Activated naive CD4-positive, alpha-beta T cell treated with anti-CD3 and anti-CD28 coated beads for 36 hours (primary cell): Measurements from ENCODE around the gene SNAPIN. TPM values are rescaled to one million over a fixed set of nuclear protein-coding genes. Genes with fewer than 3 reads are reported as not detected.

Experiments used
- CTCF ChIA-PET: fragments of 350-600 bp; sonication (Branson Sonifier 250); formaldehyde crosslinking; loops from one replicate; lab custom pipeline; 2021; ENCODE audit warnings: antibody characterized with exemption; lab: Charles Lee
- DNase-seq: peaks from one replicate; pipeline ENCODE4 v3.0.0-alpha.2; 2020
- H3K27ac Mint-ChIP-seq: one replicate; pipeline ENCODE4 v1.8.0; 2021; ENCODE audit warnings: mild to moderate bottlenecking, mixed read lengths
- H3K27me3 Mint-ChIP-seq: one replicate; pipeline ENCODE4 v1.8.0; 2021; ENCODE audit warnings: low read depth, mixed read lengths
- H3K36me3 Mint-ChIP-seq: one replicate; pipeline ENCODE4 v1.8.0; 2021; ENCODE audit warnings: low read depth, mixed read lengths
- H3K4me1 Mint-ChIP-seq: one replicate; pipeline ENCODE4 v1.8.0; 2021; ENCODE audit warnings: low read depth, mixed read lengths
- H3K4me3 Mint-ChIP-seq: one replicate; pipeline ENCODE4 v1.8.0; 2021; ENCODE audit warnings: mild to moderate bottlenecking, moderate library complexity, mixed read lengths
- H3K9me3 Mint-ChIP-seq: one replicate; pipeline ENCODE4 v1.8.0; 2021; ENCODE audit warnings: mixed read lengths
- intact Hi-C: fragments of 100-400 bp; cut with micrococcal nuclease; formaldehyde crosslinking; loops from one replicate; pipeline ENCODE4 v1.15.1; 2023
- total RNA-seq, 2 experiments: library from RNA; stranded (reverse); gene quantifications; one replicate each; pipeline ENCODE4 v1.2.3, GENCODE V29; 2021

SNAPIN gene
- total RNA-seq, result 10 to 100 TPM; 24.4 to 26.2 TPM

- peak; percentile 95 for DNase-seq
- Mint-ChIP-seq H3K4me3 (peak within 1 kb of the TSS; percentile 97), H3K4me1 (peaks cover 15% of the 10 kb centered on the region), H3K9me3 (no peaks in the 10 kb centered on the region), H3K27me3 (no peaks in the 10 kb centered on the region), H3K27ac (peak within 1 kb of the TSS; percentile 94), H3K36me3 (peaks cover 20% of the 10 kb centered on the region)
- intact Hi-C loops, result loop anchor here (1.0 to 5.0 kb wide), 4 partner anchors 13 to 319 kb away; partner anchors contain the start of genes CHTOP and JTB
- CTCF ChIA-PET, result interaction anchor here (0.5 to 1.2 kb wide), 3 partner anchors 19 to 319 kb away, joined by 3 read pairs; partner anchors contain the start of gene JTB
These were observed at the start of gene SNAPIN for GRCh38 chr1:153658400-153659174. Gene SNAPIN (plus strand): TSS chr1:153658703. CDS start chr1:153658744, 41 bp downstream.

GRCh38 chr1:153608742-153609584, 49.5 kb upstream of the SNAPIN start:
- Mint-ChIP-seq H3K27ac (no peak overlapping the region), H3K27me3 (no peaks in the 10 kb centered on the region), H3K4me3 (no peak overlapping the region), H3K4me1 (no peaks in the 10 kb centered on the region), H3K9me3 (no peaks in the 10 kb centered on the region), H3K36me3 (no peaks in the 10 kb centered on the region)
- CTCF ChIA-PET, result interaction anchor here (0.6 kb wide), 1 partner anchor 90 kb away, joined by 4 read pairs; no protein-coding TSS in a partner anchor
- intact Hi-C loops, result no loop called here
- DNase-seq, result no peak

GRCh38 chr1:153609585-153609907, 49.0 kb upstream of the SNAPIN start:
- intact Hi-C loops, result no loop called here
- Mint-ChIP-seq H3K27me3 (no peaks in the 10 kb centered on the region), H3K4me1 (no peaks in the 10 kb centered on the region), H3K36me3 (no peaks in the 10 kb centered on the region), H3K27ac (no peak overlapping the region), H3K9me3 (no peaks in the 10 kb centered on the region), H3K4me3 (no peak overlapping the region)
- CTCF ChIA-PET, result interaction anchor here (0.6 kb wide), 1 partner anchor 90 kb away, joined by 4 read pairs; no protein-coding TSS in a partner anchor
- no peak for DNase-seq

DNA sequence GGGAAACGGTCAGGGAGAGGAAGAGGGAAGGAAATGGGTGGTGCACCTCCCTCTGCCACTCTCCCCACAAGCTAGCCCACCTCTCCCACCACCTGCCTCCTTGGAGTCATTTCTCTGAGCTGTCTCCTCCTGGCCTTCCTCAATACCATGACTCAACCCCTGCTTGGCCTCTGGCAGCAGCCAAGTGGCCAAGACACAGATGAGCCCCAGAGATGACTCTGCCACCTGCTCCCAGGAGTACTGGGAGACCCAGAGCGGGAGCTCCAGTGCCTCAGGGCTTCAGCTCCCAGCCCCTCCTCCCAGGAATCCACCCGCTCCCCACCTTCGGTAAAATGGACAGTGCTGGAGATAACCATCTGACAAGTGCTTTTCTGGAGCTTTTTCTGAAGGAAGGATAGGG, 48.2 kb upstream of the SNAPIN start:
- DNase-seq, result no peak
- no peaks in the 10 kb centered on the region for H3K27me3 Mint-ChIP-seq
- CTCF ChIA-PET, result no interaction called here
- no peak overlapping the region for H3K27ac Mint-ChIP-seq
- no peaks in the 10 kb centered on the region for H3K9me3 Mint-ChIP-seq
- intact Hi-C loops, result no loop called here
- H3K4me1 Mint-ChIP-seq, result no peaks in the 10 kb centered on the region
- H3K4me3 Mint-ChIP-seq, result no peak overlapping the region
- H3K36me3 Mint-ChIP-seq, result no peaks in the 10 kb centered on the region

DNA sequence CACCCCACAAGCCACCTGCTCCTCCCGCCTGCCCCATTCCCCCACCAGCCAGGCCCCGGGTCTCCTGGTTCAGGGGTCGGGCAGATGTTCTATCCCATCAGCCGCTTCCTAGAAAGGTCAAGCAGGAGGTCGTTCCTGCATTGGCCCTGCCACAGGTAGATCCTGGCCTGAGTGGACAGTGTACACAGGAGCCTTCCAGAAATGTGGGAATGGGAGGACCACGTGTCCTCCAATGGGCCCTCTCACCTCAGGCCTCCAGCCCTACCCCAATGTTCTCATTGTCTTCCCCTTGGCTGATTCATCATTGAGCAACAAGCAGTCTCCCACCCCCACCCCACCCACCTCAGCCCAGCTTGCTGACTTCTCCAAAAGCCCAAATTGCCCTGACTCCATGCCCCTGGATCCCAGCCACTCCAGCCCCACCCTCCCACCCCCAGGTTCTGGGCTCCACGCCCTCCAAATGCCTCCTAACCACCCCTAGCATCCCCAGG, 47.6 kb upstream of the SNAPIN start:
- H3K4me1 Mint-ChIP-seq, result no peaks in the 10 kb centered on the region
- no peak overlapping the region for H3K4me3 Mint-ChIP-seq
- intact Hi-C loops, result no loop called here
- no peaks in the 10 kb centered on the region for H3K36me3 Mint-ChIP-seq
- H3K27me3 Mint-ChIP-seq, result no peaks in the 10 kb centered on the region
- CTCF ChIA-PET, result no interaction called here
- no peak overlapping the region for H3K27ac Mint-ChIP-seq
- H3K9me3 Mint-ChIP-seq, result no peaks in the 10 kb centered on the region
- no peak for DNase-seq

- CTCF ChIA-PET, result no interaction called here
- no peaks in the 10 kb centered on the region for H3K9me3 Mint-ChIP-seq
- no peak overlapping the region for H3K4me3 Mint-ChIP-seq
- no peak overlapping the region for H3K27ac Mint-ChIP-seq
- H3K4me1 Mint-ChIP-seq, result no peaks in the 10 kb centered on the region
- no peaks in the 10 kb centered on the region for H3K36me3 Mint-ChIP-seq
- no peak for DNase-seq
- no peaks in the 10 kb centered on the region for H3K27me3 Mint-ChIP-seq
- intact Hi-C loops, result no loop called here
These were observed 47.1 kb upstream of the SNAPIN start for GRCh38 chr1:153611356-153611755.

DNA sequence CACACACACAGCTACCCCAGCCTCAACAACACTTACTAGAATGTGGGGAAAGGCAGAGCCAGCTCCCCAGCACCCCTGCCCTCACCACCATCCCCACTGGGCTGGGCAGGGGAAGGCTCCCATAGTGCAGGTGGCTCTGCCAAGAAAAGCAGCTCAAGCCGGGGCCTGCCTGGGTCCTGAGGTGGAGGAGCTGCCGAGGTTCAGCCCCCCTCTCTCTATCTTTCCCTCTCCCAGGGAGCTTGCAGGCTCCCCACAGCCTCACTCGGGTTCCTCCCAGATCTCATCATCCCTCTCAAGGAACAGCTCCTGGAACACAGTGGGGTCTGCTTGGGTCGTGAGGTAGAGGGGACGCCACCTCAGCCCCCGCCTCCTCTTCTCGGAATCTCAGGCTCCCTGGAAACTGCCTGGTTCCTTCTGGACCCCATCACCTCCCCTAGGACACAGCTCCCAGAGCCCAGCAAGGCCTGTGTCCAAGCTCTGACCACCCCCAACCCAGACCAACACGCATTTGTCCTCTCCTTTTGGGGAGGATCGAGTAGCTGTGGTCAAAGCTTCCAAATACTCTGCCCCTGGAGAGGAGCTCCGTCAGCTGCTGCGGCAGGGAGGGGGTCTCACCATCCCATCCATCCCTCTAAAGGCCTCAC, 46.3 kb upstream of the SNAPIN start:
- Mint-ChIP-seq H3K4me1 (no peaks in the 10 kb centered on the region), H3K27ac (no peak overlapping the region), H3K27me3 (no peaks in the 10 kb centered on the region), H3K4me3 (no peak overlapping the region), H3K9me3 (no peaks in the 10 kb centered on the region), H3K36me3 (no peaks in the 10 kb centered on the region)
- CTCF ChIA-PET, result interaction anchor here (1.0 kb wide), 1 partner anchor 10 kb away, joined by 5 read pairs; no protein-coding TSS in a partner anchor
- intact Hi-C loops, result no loop called here
- no peak for DNase-seq

- DNase-seq, result no peak
- no peak within 1 kb of the TSS for H3K4me3 Mint-ChIP-seq
- CTCF ChIA-PET, result interaction anchor here (1.0 to 1.7 kb wide), 2 partner anchors 9 to 35 kb away, joined by 5 read pairs; no protein-coding TSS in a partner anchor
- no peaks in the 10 kb centered on the region for H3K9me3 Mint-ChIP-seq
- peaks cover 1% of the 10 kb centered on the region for H3K4me1 Mint-ChIP-seq
- H3K36me3 Mint-ChIP-seq, result no peaks in the 10 kb centered on the region
- no peaks in the 10 kb centered on the region for H3K27me3 Mint-ChIP-seq
- no peak within 1 kb of the TSS for H3K27ac Mint-ChIP-seq
- intact Hi-C loops, result no loop called here
These were observed 45.7 kb upstream of the SNAPIN start, which contains the start of gene S100A16 for GRCh38 chr1:153612755-153613331. Gene S100A16 (minus strand): TSS chr1:153613137. CDS start chr1:153608151, 4,986 bp downstream.

GRCh38 chr1:153613406-153613805, 45.1 kb upstream of the SNAPIN start:
- no peak overlapping the region for H3K4me3 Mint-ChIP-seq
- DNase-seq, result no peak
- CTCF ChIA-PET, result interaction anchor here (1.1 to 6.3 kb wide), 4 partner anchors 10 to 103 kb away, joined by 3 to 43 read pairs (median 7); no protein-coding TSS in a partner anchor
- H3K27me3 Mint-ChIP-seq, result no peaks in the 10 kb centered on the region
- intact Hi-C loops, result no loop called here
- H3K27ac Mint-ChIP-seq, result no peak overlapping the region
- no peaks in the 10 kb centered on the region for H3K36me3 Mint-ChIP-seq
- H3K9me3 Mint-ChIP-seq, result no peaks in the 10 kb centered on the region
- peaks cover 1% of the 10 kb centered on the region for H3K4me1 Mint-ChIP-seq

DNA sequence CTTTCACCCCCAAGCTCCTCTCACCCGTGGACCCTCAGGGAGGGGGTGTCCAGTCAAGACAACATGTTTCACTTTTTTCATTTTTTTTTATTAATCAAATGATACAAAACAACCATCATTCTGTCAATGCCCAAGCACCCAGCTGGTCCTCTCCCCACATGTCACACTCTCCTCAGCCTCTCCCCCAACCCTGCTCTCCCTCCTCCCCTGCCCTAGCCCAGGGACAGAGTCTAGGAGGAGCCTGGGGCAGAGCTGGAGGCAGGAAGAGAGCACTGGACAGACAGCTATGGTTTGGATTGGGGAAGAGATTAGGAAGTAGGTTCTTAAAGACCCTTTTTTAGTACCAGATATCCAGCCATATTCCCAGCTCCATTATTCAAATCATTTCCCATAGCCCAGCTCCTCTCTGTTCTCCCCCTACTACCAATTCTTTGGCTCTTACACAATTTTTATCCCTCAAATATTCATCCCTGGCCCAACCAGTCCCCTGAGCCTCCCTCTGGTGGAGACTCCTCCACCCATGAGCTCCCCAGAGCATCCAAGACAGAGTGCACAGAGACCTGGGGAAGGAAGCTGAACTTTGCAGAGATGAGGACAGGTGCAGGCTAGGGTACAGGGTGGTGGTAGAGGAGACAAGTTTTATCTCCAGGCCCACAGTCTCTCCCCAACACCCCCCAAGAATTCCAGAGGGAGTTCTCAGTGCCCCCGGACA, 44.2 kb upstream of the SNAPIN start:
- Mint-ChIP-seq H3K36me3 (no peaks in the 10 kb centered on the region), H3K4me1 (peaks cover 1% of the 10 kb centered on the region), H3K4me3 (no peak overlapping the region), H3K9me3 (no peaks in the 10 kb centered on the region), H3K27me3 (no peaks in the 10 kb centered on the region), H3K27ac (no peak overlapping the region)
- CTCF ChIA-PET, result interaction anchor here (0.6 to 6.3 kb wide), 8 partner anchors 9 to 268 kb away, joined by 3 to 43 read pairs (median 4); no protein-coding TSS in a partner anchor
- DNase-seq, result no peak
- intact Hi-C loops, result no loop called here

DNA sequence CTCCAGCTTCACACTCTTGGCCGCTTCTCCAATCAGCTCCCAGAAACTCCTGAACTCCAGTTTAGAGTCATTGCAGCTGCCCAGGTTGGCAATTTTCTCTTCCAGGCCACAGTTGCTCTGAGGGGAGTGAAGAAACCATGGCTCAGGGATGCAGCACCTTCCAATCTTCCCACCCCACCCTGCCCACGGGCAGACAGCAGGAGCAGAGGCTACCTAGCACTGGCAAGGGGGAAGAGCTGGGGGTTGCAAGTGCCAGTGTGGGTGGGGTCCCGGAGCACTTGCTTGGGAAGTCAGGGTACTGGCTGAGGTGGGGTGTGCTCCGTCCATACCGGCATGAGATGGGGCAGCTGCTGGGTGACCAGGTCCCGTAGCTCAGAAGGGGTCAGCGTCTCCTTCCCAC, 43.6 kb upstream of the SNAPIN start:
- Mint-ChIP-seq H3K36me3 (no peaks in the 10 kb centered on the region), H3K27ac (no peak overlapping the region), H3K9me3 (no peaks in the 10 kb centered on the region), H3K4me1 (peaks cover 1% of the 10 kb centered on the region), H3K4me3 (no peak overlapping the region), H3K27me3 (no peaks in the 10 kb centered on the region)
- intact Hi-C loops, result no loop called here
- no peak for DNase-seq
- CTCF ChIA-PET, result interaction anchor here (0.7 to 6.3 kb wide), 6 partner anchors 8 to 104 kb away, joined by 3 to 43 read pairs (median 6); no protein-coding TSS in a partner anchor
